HepG2 (cell line): Measurements from ENCODE around the gene CCDC33. TPM values are rescaled to one million over a fixed set of nuclear protein-coding genes. Genes with fewer than 3 reads are reported as not detected.

Experiments used
- FOXA1 ChIP-seq, 2 experiments: fragments of 450-650 bp in 1 of 2; sonication (generic) in 1 of 2; formaldehyde crosslinking in 1 of 2; IDR thresholded peaks; 2 replicates each; pipeline versions ENCODE4 v1.4.0 to v1.6.1; 2016 to 2020; ENCODE audit warnings: missing genetic modification reagents in 1 of 2
- HDAC6 ChIP-seq: fragments of 200-600 bp; sonication (generic); IDR thresholded peaks from 2 replicates; pipeline ENCODE4 v1.7.0; 2017; ENCODE audit warnings: mild to moderate bottlenecking, antibody characterized with exemption, low read length, low read depth
- HOXD1 ChIP-seq: sonication (generic); formaldehyde crosslinking; IDR thresholded peaks from 2 replicates; pipeline ENCODE4 v1.5.0; 2020; ENCODE audit warnings: missing genetic modification reagents
- MTA3 ChIP-seq: sonication (generic); formaldehyde crosslinking; IDR thresholded peaks from 2 replicates; pipeline ENCODE4 v1.4.0; 2020; ENCODE audit warnings: missing genetic modification reagents
- PHB2 ChIP-seq: fragments of 450-650 bp; IDR thresholded peaks from 2 replicates; pipeline ENCODE4 v1.6.1; 2018; ENCODE audit not compliant: partially characterized antibody
- PHF20 ChIP-seq: sonication (generic); formaldehyde crosslinking; IDR thresholded peaks from 2 replicates; pipeline ENCODE4 v1.5.0; 2020; ENCODE audit warnings: mild to moderate bottlenecking, missing genetic modification reagents
- SMAD1 ChIP-seq: sonication (generic); formaldehyde crosslinking; IDR thresholded peaks from 2 replicates; pipeline ENCODE4 v1.4.0; 2020; ENCODE audit warnings: missing genetic modification reagents, low read depth, mild to moderate bottlenecking, borderline replicate concordance
- ZNF264 ChIP-seq: sonication (generic); formaldehyde crosslinking; IDR thresholded peaks from 2 replicates; pipeline ENCODE4 v1.4.0; 2020; ENCODE audit warnings: missing genetic modification reagents
- ZNF441 ChIP-seq: sonication (generic); formaldehyde crosslinking; IDR thresholded peaks from 2 replicates; pipeline ENCODE4 v1.7.0; 2021; ENCODE audit warnings: missing genetic modification reagents, borderline replicate concordance
- ZNF572 ChIP-seq: sonication (generic); formaldehyde crosslinking; IDR thresholded peaks from 2 replicates; pipeline ENCODE4 v1.5.1; 2020; ENCODE audit warnings: mild to moderate bottlenecking, missing genetic modification reagents
- ZNF678 ChIP-seq: sonication (generic); formaldehyde crosslinking; IDR thresholded peaks from 2 replicates; pipeline ENCODE4 v1.4.0; 2020; ENCODE audit warnings: mild to moderate bottlenecking, missing genetic modification reagents
- ZSCAN25 ChIP-seq: sonication (generic); formaldehyde crosslinking; IDR thresholded peaks from 2 replicates; pipeline ENCODE4 v1.8.0; 2022; ENCODE audit warnings: mild to moderate bottlenecking, missing genetic modification reagents
- polyA plus RNA-seq, 8 experiments: library from polyadenylated mRNA; depleted of rRNA in 3 of 8; stranded (reverse) in 7 of 8; unstranded in 1 of 8; fragments of >200 nt; fragmentation: Illumina TruSeq in 4 of 8; extraction: Trizol in 4 of 8; gene quantifications; 2 replicates each; pipeline versions ENCODE4 v1.2.1 to v1.2.3, GENCODE V29; 2011 to 2016; ENCODE audit warnings: low read depth in 4 of 8, missing spikeins in 1 of 8, mixed read lengths in 1 of 8; ENCODE audit not compliant: insufficient read depth in 1 of 8
- total RNA-seq, 5 experiments: library from RNA; depleted of rRNA; stranded (reverse); fragments of >200 nt; fragmentation: Illumina TruSeq; extraction: Trizol; gene quantifications; 2 replicates each; pipeline ENCODE4 v1.2.3, GENCODE V29; 2016; ENCODE audit warnings: low read depth in 1 of 5
- TF ChIP-seq, protein P1 (sequence below): sonication (generic); formaldehyde crosslinking; IDR thresholded peaks from 2 replicates; pipeline ENCODE4 v1.4.0; 2020; ENCODE audit warnings: missing genetic modification reagents
- TF ChIP-seq, protein P2 (sequence below): sonication (generic); formaldehyde crosslinking; IDR thresholded peaks from 2 replicates; pipeline ENCODE4 v1.4.0; 2020; ENCODE audit warnings: mild to moderate bottlenecking, missing genetic modification reagents
- TF ChIP-seq, protein P3 (sequence below): sonication (generic); formaldehyde crosslinking; IDR thresholded peaks from 2 replicates; pipeline ENCODE4 v1.8.1; 2023; ENCODE audit warnings: mild to moderate bottlenecking, inconsistent platforms, moderate library complexity, missing genetic modification reagents, borderline replicate concordance
- TF ChIP-seq, protein P4 (sequence below): sonication (generic); formaldehyde crosslinking; IDR thresholded peaks from 2 replicates; pipeline ENCODE4 v1.4.0; 2020; ENCODE audit warnings: mild to moderate bottlenecking, missing genetic modification reagents
- TF ChIP-seq, protein P5 (sequence below): sonication (generic); formaldehyde crosslinking; IDR thresholded peaks from 2 replicates; pipeline ENCODE4 v1.4.0; 2020; ENCODE audit warnings: missing genetic modification reagents
- TF ChIP-seq, protein P6 (sequence below): sonication (generic); formaldehyde crosslinking; IDR thresholded peaks from 2 replicates; pipeline ENCODE4 v1.9.0; 2022; ENCODE audit warnings: low read depth, missing genetic modification reagents
- TF ChIP-seq, protein P7 (sequence below): sonication (generic); formaldehyde crosslinking; IDR thresholded peaks from 2 replicates; pipeline ENCODE4 v1.4.0; 2020; ENCODE audit warnings: mild to moderate bottlenecking, missing genetic modification reagents

The CCDC33 gene
- total and polyA plus RNA-seq, 2 of the 13 experiments (the other 11 are each of a cell fraction or from before 2014, with no cell fraction given) = 0.30 TPM; not detected in 1

DNA sequence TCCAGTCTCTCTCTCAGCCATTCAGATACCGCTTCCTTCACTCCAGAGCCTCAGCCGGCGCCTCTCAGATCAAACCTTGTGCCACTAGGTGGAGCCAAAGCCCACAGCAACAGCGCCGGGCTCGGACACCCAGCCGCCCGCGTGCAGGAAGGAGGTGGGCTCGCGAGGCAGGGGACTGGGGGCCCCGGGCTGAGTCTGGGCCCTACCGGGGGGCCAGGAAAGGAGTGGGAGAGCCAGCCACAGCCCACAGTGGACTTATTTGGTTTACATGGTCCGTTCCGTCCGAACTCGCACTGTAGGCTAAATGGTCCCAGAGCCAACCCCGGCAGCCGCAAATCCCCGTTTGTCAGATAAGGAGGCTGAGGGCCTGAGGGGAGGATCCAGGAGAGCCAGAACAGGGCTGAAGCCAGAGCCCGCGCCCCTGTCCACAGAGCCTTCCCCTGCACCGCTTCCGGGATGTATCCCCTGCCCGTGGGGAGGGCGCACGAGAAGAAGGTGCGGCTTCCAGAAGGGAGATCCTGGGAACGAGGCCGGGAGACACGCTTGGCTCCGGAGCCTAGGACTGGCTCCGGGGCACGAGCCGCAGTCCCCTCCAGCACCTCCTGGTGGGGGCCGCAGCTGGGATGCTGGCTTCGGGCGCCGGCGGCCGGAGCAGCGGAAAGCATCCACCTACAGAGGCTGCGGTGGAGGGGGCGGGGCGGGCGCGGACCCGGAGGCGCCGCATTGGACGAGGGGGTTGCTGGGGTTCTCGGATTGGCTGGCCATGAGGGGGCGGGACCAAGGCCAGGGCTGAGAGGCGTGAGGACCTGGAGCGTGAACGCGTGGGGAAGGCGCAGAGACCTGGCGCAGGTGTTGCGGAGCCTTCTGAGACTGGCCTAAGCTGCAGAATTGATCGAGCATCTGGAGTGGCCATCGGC lies 137.9 kb downstream of the CCDC33 start (continued):
- TF ChIP-seq, protein P1, sequence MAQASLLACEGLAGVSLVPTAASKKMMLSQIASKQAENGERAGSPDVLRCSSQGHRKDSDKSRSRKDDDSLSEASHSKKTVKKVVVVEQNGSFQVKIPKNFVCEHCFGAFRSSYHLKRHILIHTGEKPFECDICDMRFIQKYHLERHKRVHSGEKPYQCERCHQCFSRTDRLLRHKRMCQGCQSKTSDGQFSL = no peak
- TF ChIP-seq PHF20 (CRISPR knock-in tag) (no peak), HDAC6 (no peak), ZNF264 (no peak), FOXA1 (IDR thresholded peaks at IDR 0.05) (no peak), FOXA1 (CRISPR knock-in tag; IDR thresholded peaks at IDR 0.05) (no peak), HOXD1 (CRISPR knock-in tag) (no peak), ZSCAN25 (CRISPR knock-in tag) (0 out of 2 replicates have a peak, but pooled peaks have one; percentile 35), ZNF572 (CRISPR knock-in tag) (no peak), PHB2 (no peak), MTA3 (no peak), ZNF441 (CRISPR knock-in tag) (no peak), SMAD1 (0 out of 2 replicates have a peak, but pooled peaks have one; percentile 21), ZNF678 (CRISPR knock-in tag) (no peak)
- TF ChIP-seq, protein P2, sequence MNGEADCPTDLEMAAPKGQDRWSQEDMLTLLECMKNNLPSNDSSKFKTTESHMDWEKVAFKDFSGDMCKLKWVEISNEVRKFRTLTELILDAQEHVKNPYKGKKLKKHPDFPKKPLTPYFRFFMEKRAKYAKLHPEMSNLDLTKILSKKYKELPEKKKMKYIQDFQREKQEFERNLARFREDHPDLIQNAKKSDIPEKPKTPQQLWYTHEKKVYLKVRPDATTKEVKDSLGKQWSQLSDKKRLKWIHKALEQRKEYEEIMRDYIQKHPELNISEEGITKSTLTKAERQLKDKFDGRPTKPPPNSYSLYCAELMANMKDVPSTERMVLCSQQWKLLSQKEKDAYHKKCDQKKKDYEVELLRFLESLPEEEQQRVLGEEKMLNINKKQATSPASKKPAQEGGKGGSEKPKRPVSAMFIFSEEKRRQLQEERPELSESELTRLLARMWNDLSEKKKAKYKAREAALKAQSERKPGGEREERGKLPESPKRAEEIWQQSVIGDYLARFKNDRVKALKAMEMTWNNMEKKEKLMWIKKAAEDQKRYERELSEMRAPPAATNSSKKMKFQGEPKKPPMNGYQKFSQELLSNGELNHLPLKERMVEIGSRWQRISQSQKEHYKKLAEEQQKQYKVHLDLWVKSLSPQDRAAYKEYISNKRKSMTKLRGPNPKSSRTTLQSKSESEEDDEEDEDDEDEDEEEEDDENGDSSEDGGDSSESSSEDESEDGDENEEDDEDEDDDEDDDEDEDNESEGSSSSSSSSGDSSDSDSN (CRISPR knock-in tag) = peak; percentile 54
- TF ChIP-seq, protein P3, sequence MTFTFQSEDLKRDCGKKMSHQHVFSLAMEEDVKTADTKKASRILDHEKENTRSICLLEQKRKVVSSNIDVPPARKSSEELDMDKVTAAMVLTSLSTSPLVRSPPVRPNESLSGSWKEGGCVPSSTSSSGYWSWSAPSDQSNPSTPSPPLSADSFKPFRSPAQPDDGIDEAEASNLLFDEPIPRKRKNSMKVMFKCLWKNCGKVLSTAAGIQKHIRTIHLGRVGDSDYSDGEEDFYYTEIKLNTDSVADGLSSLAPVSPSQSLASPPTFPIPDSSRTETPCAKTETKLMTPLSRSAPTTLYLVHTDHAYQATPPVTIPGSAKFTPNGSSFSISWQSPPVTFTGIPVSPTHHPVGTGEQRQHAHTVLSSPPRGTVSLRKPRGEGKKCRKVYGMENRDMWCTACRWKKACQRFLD = no peak
- TF ChIP-seq, protein P4, sequence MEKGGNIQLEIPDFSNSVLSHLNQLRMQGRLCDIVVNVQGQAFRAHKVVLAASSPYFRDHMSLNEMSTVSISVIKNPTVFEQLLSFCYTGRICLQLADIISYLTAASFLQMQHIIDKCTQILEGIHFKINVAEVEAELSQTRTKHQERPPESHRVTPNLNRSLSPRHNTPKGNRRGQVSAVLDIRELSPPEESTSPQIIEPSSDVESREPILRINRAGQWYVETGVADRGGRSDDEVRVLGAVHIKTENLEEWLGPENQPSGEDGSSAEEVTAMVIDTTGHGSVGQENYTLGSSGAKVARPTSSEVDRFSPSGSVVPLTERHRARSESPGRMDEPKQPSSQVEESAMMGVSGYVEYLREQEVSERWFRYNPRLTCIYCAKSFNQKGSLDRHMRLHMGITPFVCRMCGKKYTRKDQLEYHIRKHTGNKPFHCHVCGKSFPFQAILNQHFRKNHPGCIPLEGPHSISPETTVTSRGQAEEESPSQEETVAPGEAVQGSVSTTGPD = no peak
- TF ChIP-seq, protein P5, sequence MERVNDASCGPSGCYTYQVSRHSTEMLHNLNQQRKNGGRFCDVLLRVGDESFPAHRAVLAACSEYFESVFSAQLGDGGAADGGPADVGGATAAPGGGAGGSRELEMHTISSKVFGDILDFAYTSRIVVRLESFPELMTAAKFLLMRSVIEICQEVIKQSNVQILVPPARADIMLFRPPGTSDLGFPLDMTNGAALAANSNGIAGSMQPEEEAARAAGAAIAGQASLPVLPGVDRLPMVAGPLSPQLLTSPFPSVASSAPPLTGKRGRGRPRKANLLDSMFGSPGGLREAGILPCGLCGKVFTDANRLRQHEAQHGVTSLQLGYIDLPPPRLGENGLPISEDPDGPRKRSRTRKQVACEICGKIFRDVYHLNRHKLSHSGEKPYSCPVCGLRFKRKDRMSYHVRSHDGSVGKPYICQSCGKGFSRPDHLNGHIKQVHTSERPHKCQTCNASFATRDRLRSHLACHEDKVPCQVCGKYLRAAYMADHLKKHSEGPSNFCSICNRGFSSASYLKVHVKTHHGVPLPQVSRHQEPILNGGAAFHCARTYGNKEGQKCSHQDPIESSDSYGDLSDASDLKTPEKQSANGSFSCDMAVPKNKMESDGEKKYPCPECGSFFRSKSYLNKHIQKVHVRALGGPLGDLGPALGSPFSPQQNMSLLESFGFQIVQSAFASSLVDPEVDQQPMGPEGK = peak; percentile 32; the same call in 1 of the 2 replicates
- TF ChIP-seq, protein P6, sequence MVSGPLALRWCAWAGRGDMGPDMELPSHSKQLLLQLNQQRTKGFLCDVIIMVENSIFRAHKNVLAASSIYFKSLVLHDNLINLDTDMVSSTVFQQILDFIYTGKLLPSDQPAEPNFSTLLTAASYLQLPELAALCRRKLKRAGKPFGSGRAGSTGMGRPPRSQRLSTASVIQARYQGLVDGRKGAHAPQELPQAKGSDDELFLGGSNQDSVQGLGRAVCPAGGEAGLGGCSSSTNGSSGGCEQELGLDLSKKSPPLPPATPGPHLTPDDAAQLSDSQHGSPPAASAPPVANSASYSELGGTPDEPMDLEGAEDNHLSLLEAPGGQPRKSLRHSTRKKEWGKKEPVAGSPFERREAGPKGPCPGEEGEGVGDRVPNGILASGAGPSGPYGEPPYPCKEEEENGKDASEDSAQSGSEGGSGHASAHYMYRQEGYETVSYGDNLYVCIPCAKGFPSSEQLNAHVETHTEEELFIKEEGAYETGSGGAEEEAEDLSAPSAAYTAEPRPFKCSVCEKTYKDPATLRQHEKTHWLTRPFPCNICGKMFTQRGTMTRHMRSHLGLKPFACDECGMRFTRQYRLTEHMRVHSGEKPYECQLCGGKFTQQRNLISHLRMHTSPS = no peak
- TF ChIP-seq, protein P7, sequence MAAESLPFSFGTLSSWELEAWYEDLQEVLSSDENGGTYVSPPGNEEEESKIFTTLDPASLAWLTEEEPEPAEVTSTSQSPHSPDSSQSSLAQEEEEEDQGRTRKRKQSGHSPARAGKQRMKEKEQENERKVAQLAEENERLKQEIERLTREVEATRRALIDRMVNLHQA = no peak
